GM21360 (cell line): ENCODE measurements around the gene TSGA10IP.
"Not testable (repeated sequence)": the region's sequence is repeated elsewhere in the genome, so short reads cannot be mapped to it uniquely, and the experiment has no call there.

Source experiments
- ATAC-seq: cut with Tn5 transposase; IDR thresholded peaks from one replicate; pipeline ENCODE4 v1.9.1; 2021; ENCODE audit warnings: mild to moderate bottlenecking, moderate library complexity; ENCODE audit not compliant: unreplicated experiment

TSGA10IP gene

GRCh38 chr11:65945941-65946558 lies 770 bp downstream of the TSGA10IP start:
- no peak for ATAC-seq

GRCh38 chr11:65946655-65947054 lies 1.4 kb downstream of the TSGA10IP start:
- ATAC-seq = no peak

- ATAC-seq = no peak
Observed at GRCh38 chr11:65947133-65947532, 1.9 kb downstream of the TSGA10IP start.

- no peak for ATAC-seq
Observed at GRCh38 chr11:65947603-65948125, 2.4 kb downstream of the TSGA10IP start.

GRCh38 chr11:65950711-65951110 lies 5.4 kb downstream of the TSGA10IP start:
- not testable (repeated sequence) for ATAC-seq

- not testable (repeated sequence) for ATAC-seq
Observed at GRCh38 chr11:65951641-65952040, 6.4 kb downstream of the TSGA10IP start.

GRCh38 chr11:65952052-65952521 lies 6.8 kb downstream of the TSGA10IP start:
- ATAC-seq = no peak

GRCh38 chr11:65953471-65953870 lies 8.2 kb downstream of the TSGA10IP start:
- no peak for ATAC-seq

- no peak for ATAC-seq
Observed at GRCh38 chr11:65954771-65955170, 9.5 kb downstream of the TSGA10IP start.

- no peak for ATAC-seq
Observed at GRCh38 chr11:65958291-65958690, 13.0 kb downstream of the TSGA10IP start.

GRCh38 chr11:65958774-65959420 lies 13.6 kb downstream of the TSGA10IP start:
- no peak for ATAC-seq

GRCh38 chr11:65960824-65961266 lies 15.6 kb downstream of the TSGA10IP start:
- no peak for ATAC-seq

- peak; percentile 81 for ATAC-seq
Observed at GRCh38 chr11:65961267-65962140, 16.2 kb downstream of the TSGA10IP start, which contains the start of gene SART1. Gene SART1 (plus strand): TSS chr11:65961734. CDS start chr11:65961781, 47 bp downstream.

- ATAC-seq = no peak
Observed at GRCh38 chr11:65962141-65962564, 16.9 kb downstream of the TSGA10IP start.

- ATAC-seq = no peak
Observed at GRCh38 chr11:65964906-65965305, 19.6 kb downstream of the TSGA10IP start.

GRCh38 chr11:65965986-65966762 lies 20.9 kb downstream of the TSGA10IP start:
- no peak for ATAC-seq

- no peak for ATAC-seq
Observed at GRCh38 chr11:65967329-65967934, 22.2 kb downstream of the TSGA10IP start.

- no peak for ATAC-seq
Observed at GRCh38 chr11:65968600-65969482, 23.6 kb downstream of the TSGA10IP start.

- no peak for ATAC-seq
Observed at GRCh38 chr11:65972116-65972515, 26.8 kb downstream of the TSGA10IP start.
